GM18499 (cell line): ENCODE measurements around the gene CTDP1.
"Not testable (repeated sequence)": the region's sequence is repeated elsewhere in the genome, so short reads cannot be mapped to it uniquely, and the experiment has no call there.

Source experiments
- ATAC-seq: cut with Tn5 transposase; IDR thresholded peaks from one replicate; pipeline ENCODE4 v1.9.1; 2021; ENCODE audit warnings: moderate number of reproducible peaks; ENCODE audit not compliant: insufficient read depth, unreplicated experiment

Gene CTDP1

GRCh38 chr18:79737426-79737825 lies 57.8 kb downstream of the CTDP1 start:
- no peak for ATAC-seq

GRCh38 chr18:79738041-79738461 lies 58.4 kb downstream of the CTDP1 start:
- ATAC-seq = no peak

GRCh38 chr18:79738581-79739439 lies 59.2 kb downstream of the CTDP1 start:
- ATAC-seq = no peak

GRCh38 chr18:79739440-79739778 lies 59.8 kb downstream of the CTDP1 start:
- ATAC-seq = no peak

GRCh38 chr18:79740047-79740446 lies 60.4 kb downstream of the CTDP1 start:
- not testable (repeated sequence) for ATAC-seq

- ATAC-seq = no peak
Observed at GRCh38 chr18:79740521-79741361, 61.1 kb downstream of the CTDP1 start.

GRCh38 chr18:79741362-79741700 lies 61.7 kb downstream of the CTDP1 start:
- ATAC-seq = no peak

GRCh38 chr18:79742076-79742475 lies 62.5 kb downstream of the CTDP1 start:
- no peak for ATAC-seq

GRCh38 chr18:79744625-79745024 lies 65.0 kb downstream of the CTDP1 start:
- ATAC-seq = no peak

- ATAC-seq = no peak
Observed at GRCh38 chr18:79746730-79747129, 67.1 kb downstream of the CTDP1 start.

GRCh38 chr18:79747156-79747845 lies 67.7 kb downstream of the CTDP1 start:
- ATAC-seq = no peak

- no peak for ATAC-seq
Observed at GRCh38 chr18:79748321-79749180, 68.9 kb downstream of the CTDP1 start.

- no peak for ATAC-seq
Observed at GRCh38 chr18:79749251-79750191, 69.9 kb downstream of the CTDP1 start.

GRCh38 chr18:79750980-79751571 lies 71.5 kb downstream of the CTDP1 start:
- ATAC-seq = no peak

- not testable (repeated sequence) for ATAC-seq
Observed at GRCh38 chr18:79751918-79752578, 72.4 kb downstream of the CTDP1 start.

GRCh38 chr18:79752946-79753345 lies 73.3 kb downstream of the CTDP1 start:
- not testable (repeated sequence) for ATAC-seq

- ATAC-seq = no peak
Observed at GRCh38 chr18:79753391-79753851, 73.8 kb downstream of the CTDP1 start.
